ENCODE measurements around the gene C16orf74.
A peak's percentile ranks its signal among the peaks of the same experiment; 100 is the strongest.

The C16orf74 gene

GRCh38 chr16:85735946-85736345 is 14.9 kb downstream of the C16orf74 start:
- no peak overlapping the region for H3K4me3 ChIP-seq (ENCODE audit: low read length)
- no peak for TF ChIP-seq CTCF (IDR thresholded peaks at IDR 0.05; ENCODE audit: insufficient read depth, low read depth, low read length, missing control alignments)
- no peak for DNase-seq (ENCODE audit: low read depth)

GRCh38 chr16:85735225-85735635 is 15.7 kb downstream of the C16orf74 start:
- no peak overlapping the region for H3K4me3 ChIP-seq (ENCODE audit: low read length)
- no peak for TF ChIP-seq CTCF (IDR thresholded peaks at IDR 0.05; ENCODE audit: insufficient read depth, low read depth, low read length, missing control alignments)
- no peak for DNase-seq (ENCODE audit: low read depth)

GRCh38 chr16:85734311-85735017 is 16.4 kb downstream of the C16orf74 start:
- TF ChIP-seq CTCF (IDR thresholded peaks at IDR 0.05; ENCODE audit: insufficient read depth, low read depth, low read length, missing control alignments) = no peak
- DNase-seq (ENCODE audit: low read depth) = no peak
- H3K4me3 ChIP-seq (ENCODE audit: low read length) = no peak overlapping the region

- TF ChIP-seq CTCF (IDR thresholded peaks at IDR 0.05; ENCODE audit: insufficient read depth, low read depth, low read length, missing control alignments) = no peak
- DNase-seq (ENCODE audit: low read depth) = no peak
- H3K4me3 ChIP-seq (ENCODE audit: low read length) = no peak overlapping the region
These were observed 17.1 kb downstream of the C16orf74 start for GRCh38 chr16:85733839-85734170.

- peak; percentile 62 for DNase-seq (ENCODE audit: low read depth)
- no peak overlapping the region for H3K4me3 ChIP-seq (ENCODE audit: low read length)
- TF ChIP-seq CTCF (IDR thresholded peaks at IDR 0.05; ENCODE audit: insufficient read depth, low read depth, low read length, missing control alignments) = no peak
These were observed 17.6 kb downstream of the C16orf74 start for GRCh38 chr16:85733155-85733838.

- H3K4me3 ChIP-seq (ENCODE audit: low read length) = no peak overlapping the region
- no peak for DNase-seq (ENCODE audit: low read depth)
- TF ChIP-seq CTCF (IDR thresholded peaks at IDR 0.05; ENCODE audit: insufficient read depth, low read depth, low read length, missing control alignments) = no peak
These were observed 19.7 kb downstream of the C16orf74 start for GRCh38 chr16:85731179-85731578.

GRCh38 chr16:85730186-85730465 is 20.8 kb downstream of the C16orf74 start:
- TF ChIP-seq CTCF (IDR thresholded peaks at IDR 0.05; ENCODE audit: insufficient read depth, low read depth, low read length, missing control alignments) = no peak
- no peak overlapping the region for H3K4me3 ChIP-seq (ENCODE audit: low read length)
- DNase-seq (ENCODE audit: low read depth) = no peak

Data from epithelial cell of esophagus (primary cell).